ENCODE data around the gene FAT2.
"Not testable (repeated sequence)": the region's sequence is repeated elsewhere in the genome, so short reads cannot be mapped to it uniquely, and the experiment has no call there.

The FAT2 gene

DNA sequence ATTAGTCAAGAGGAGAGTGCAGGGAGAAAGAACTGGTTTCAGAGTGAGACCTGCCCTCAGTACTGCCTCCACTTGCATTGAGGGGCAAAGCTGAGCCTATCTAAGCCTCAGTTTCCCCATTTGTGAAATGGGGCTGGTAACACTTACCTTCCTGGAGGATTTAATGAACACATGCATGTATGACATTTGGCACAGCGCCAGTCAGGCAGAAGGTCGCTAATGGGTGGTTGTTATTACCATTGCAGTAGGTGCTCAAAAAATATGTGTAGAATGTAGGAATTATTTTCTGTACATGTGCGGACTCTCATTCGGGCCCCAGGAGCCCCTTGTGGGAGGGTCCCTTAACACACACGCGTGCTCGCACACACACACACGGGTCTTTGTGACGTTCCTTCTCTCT lies 10.9 kb downstream of the FAT2 start:
- no peak for DNase-seq

- DNase-seq: not testable (repeated sequence)
These were observed 12.0 kb downstream of the FAT2 start for GRCh38 chr5:151579146-151579545.

GRCh38 chr5:151578326-151579025 lies 12.7 kb downstream of the FAT2 start:
- peak; percentile 54 for DNase-seq

- peak; percentile 68 for DNase-seq
These were observed 13.6 kb downstream of the FAT2 start for GRCh38 chr5:151577566-151577965.

DNA sequence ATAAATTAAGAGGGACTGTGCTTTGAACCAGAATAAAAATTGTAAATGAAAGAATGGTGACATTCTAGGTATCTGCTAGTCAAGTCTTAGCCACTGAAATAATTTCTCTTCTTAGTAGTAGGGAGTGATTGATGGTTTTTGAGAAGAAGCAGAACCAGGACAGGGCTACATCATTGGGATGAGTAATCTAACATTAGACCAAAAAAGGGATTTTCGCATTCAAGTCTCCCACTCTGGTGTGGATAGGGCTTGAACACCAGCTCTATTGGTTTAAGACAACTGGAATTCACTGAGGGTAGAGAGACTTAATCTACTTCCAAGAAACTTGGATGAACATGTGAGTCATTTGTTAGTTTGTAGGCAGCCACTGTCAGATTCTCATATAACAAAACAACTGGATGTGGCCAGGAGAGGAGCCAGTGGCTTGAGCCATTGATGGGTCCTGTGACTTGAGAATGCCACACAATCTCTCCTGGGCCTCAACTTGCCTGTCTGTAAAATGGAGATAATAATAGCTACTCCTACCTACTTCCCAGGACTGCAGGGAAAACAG lies 16.6 kb downstream of the FAT2 start:
- peak; percentile 32 for DNase-seq

- no peak for DNase-seq
These were observed 18.3 kb downstream of the FAT2 start for GRCh38 chr5:151572657-151573368.

GRCh38 chr5:151571270-151572173 lies 19.6 kb downstream of the FAT2 start:
- DNase-seq: no peak

DNA sequence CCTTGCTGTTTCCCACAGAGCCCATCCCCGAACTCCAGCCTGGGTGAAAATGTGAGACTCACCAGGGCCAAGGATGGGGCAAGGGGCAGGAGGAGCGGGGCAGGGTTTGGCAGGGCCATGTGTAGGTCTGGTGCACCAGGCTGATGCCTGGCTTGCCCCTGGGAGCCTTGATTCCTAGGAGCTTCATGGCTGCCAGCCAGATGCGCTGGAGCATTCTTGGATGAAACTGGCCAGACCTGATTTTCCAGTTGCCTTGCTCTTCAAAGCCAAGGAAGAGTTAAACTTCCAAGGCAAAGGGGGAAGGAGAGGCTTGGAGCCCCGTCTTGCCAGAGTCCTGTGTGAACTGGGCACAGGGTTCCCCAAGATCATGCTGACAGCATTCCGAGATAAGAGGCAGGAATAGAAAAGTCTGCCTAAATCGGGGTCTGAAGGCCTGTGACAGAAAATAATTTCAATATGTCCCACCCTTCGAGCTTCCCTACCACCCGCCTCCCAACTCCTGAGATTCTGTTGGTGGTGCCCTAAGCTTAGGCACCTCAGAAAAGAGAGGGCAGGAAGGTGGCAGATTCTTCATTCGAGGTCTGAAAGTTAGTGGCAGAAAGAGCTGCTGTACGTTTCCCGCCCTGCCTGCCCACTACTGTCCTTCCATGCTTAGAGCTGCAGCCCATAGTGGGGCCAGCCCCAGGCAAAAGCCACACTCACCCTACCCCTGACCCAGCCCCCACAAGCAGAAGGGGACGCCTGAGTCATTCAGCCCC lies 20.4 kb downstream of the FAT2 start:
- DNase-seq: no peak

GRCh38 chr5:151570058-151570457 lies 21.1 kb downstream of the FAT2 start:
- DNase-seq: no peak

- peak; percentile 68 for DNase-seq
These were observed 21.7 kb downstream of the FAT2 start for GRCh38 chr5:151569132-151570046.

DNA sequence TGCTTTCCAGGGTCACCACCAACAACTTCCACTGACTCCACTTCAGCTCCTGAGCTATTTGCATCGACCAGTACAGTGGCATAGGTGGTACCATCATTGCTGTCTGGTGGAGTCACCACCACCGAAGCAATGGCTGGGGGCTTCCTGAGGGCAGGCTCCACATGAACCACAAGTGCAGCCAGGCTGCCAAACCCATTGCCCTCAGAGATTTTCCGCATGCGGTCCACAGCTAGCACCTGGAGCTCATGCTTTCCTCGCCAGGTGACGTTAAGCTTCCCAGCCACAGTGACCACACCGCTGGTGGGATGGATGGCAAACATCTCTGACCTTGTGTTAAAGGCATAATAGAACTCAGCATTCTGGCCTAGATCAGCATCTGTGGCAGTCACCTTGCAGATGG lies 23.1 kb downstream of the FAT2 start:
- DNase-seq: no peak

- DNase-seq: no peak
These were observed 25.2 kb downstream of the FAT2 start for GRCh38 chr5:151565971-151566370.

DNA sequence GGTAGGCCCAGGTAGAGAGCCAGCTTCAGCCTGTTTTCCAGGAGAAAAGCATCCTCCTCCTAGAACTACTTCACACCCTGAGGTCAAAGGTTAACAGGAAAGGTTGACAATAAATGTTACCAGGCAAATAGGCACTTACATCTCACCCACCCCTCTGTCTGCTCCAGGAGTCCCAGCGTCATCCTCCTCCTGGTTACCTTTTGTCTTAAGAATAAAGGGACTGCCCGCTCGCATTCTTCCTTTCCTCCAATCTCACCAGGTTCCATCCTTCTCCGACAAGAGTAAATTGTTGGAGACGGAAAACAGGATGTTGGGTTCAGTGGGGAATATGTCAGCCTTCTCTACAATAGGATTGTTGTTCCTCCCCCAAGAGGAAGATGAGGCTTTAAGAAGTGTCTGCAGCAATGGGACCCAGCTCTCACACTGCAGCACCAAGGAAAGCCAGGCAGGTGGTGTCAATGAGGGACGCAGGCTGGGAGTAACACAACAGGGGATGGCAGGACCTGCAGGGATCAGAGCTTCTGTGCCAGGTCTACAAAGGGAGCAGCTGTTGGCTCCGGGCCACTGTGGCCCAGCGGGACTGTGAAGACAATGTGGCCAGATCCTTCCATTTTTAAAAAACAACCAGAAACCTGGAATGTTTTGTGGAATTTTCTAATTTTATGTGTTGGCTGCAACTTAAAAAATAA lies 29.0 kb downstream of the FAT2 start:
- DNase-seq: no peak

DNA sequence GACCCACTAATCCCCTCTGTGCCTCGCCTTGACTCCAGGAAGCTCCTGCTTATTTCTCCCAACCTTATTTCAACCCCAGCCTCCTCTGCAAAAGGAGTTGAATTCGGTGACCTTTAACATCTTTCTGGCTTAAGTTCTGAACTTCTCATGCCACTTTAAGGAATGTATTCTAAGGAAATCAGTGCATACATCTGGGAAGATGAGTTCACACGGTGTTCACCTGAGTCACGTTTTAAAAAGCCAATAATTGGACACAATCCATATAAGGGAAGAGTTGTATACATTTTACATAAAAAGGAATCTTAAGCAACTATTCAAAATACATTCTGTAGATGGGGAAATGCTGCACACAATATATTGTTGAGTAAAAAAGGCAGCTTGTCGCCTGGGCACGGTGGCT lies 33.2 kb downstream of the FAT2 start:
- DNase-seq: no peak

DNA sequence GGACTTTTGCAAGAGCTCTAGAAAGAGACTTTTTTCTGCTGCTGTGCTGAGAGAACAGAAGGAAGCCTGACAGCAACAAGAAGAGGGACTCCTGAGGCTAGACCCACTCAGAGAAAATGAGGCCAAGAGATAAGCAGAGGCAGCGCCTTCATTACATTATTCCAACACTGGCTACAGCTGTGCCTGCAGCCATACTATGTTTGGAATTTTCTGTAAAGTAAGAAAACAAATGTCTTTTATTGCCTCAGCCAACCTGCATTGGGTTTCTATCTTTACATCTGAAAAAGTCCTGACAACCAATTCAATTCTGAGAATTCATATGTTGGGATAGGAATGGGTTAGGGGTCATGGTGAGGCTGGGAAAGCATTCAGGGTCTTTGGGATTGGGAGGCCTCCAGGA lies 33.7 kb downstream of the FAT2 start:
- no peak for DNase-seq

- peak; percentile 91 for DNase-seq
These were observed 34.3 kb downstream of the FAT2 start for GRCh38 chr5:151556806-151557205.

- no peak for DNase-seq
These were observed 35.2 kb downstream of the FAT2 start for GRCh38 chr5:151555760-151556576.

DNA sequence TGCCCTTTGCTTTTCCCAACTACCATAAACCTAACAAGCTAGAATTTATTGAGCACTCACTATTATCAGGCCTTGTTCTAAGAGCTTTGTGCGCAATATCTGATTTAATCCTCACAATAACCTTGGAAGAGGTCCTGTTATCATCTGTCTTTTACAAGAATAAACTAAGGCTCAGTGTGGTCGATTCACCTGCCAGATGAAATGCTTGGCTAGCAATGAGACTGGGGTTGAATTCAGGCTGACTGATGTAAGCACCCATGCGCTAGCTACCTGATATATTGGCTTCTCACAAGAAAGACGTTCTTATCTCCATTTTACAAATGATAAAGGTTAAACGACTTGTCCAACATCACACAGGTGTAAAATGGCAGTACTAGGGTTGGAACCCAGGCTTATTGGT lies 37.4 kb downstream of the FAT2 start:
- DNase-seq: no peak

DNA sequence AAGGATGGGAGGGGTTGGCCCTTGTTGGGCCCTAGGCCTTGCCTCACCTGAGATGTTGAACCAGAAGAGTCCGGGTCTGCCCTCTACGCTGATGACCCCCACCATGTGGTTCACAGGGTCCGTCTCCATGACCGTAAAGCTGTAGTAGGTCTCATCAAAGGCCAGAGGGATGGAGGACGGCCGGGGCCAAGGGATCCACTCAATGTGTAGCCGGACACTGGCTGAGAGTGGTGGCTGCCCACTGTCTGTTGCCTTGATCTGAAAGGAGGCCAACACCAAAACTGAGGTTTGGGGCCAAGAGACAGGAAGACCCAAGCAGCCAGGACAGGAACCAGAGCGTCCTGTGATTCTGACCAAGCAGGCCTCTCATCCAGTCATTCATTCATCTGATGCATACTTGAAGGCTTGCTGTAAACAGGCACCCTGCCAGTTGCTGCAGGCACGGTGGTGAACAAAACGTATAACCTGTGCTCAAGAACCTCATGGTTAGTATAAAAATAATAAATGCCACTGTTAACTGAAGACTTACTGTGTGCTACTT lies 37.9 kb downstream of the FAT2 start:
- no peak for DNase-seq

GRCh38 chr5:151551985-151552384 lies 39.1 kb downstream of the FAT2 start:
- no peak for DNase-seq
